Epithelial cell of esophagus (primary cell): ENCODE results near the gene RANBP9.
A peak's percentile ranks its signal among the peaks of the same experiment; 100 is the strongest.

Source experiments
- DNase-seq: peaks from one replicate; pipeline ENCODE4 v3.0.0; 2010; ENCODE audit warnings: low read depth
- H3K4me3 ChIP-seq: 2 replicates; pipeline ENCODE4 v1.5.1; 2011; ENCODE audit warnings: mild to moderate bottlenecking, low read length, control low read depth
- CTCF ChIP-seq: IDR thresholded peaks from 2 replicates; pipeline ENCODE4 v1.5.1; 2011; ENCODE audit warnings: low read depth, mild to moderate bottlenecking, low read length, control low read depth, inconsistent platforms; ENCODE audit not compliant: insufficient read depth; ENCODE audit errors: missing control alignments

The RANBP9 gene

GRCh38 chr6:13574571-13575376, 136.9 kb downstream of the RANBP9 start, which contains the start of gene SIRT5:
SIRT5 (plus strand) TSS chr6:13574601; CDS start chr6:13584111, 9,510 bp downstream.
- peak within 1 kb of the TSS; percentile 71 for H3K4me3 ChIP-seq
- peak; percentile 90 for DNase-seq
- no peak for TF ChIP-seq CTCF

- peak overlapping the region; percentile 71 for H3K4me3 ChIP-seq
- TF ChIP-seq CTCF: peak; percentile 32
- peak; percentile 94 for DNase-seq
These were observed 137.5 kb downstream of the RANBP9 start for GRCh38 chr6:13574149-13574570.

- peak; percentile 58 for DNase-seq
- no peak for TF ChIP-seq CTCF
These were observed 137.9 kb downstream of the RANBP9 start for GRCh38 chr6:13573669-13574110.

GRCh38 chr6:13572951-13573654, 138.5 kb downstream of the RANBP9 start:
- peak overlapping the region; percentile 71 for H3K4me3 ChIP-seq
- no peak for DNase-seq
- no peak for TF ChIP-seq CTCF

More at GRCh38 chr6:13573669-13574110, 137.9 kb downstream of the RANBP9 start:
- H3K4me3 ChIP-seq: peak overlapping the region; percentile 71

GRCh38 chr6:13572240-13572639, 139.4 kb downstream of the RANBP9 start:
- DNase-seq: no peak
- no peak overlapping the region for H3K4me3 ChIP-seq
- TF ChIP-seq CTCF: no peak
